Measurements from ENCODE around the gene PSME2. TPM values are rescaled to one million over a fixed set of nuclear protein-coding genes. Genes with fewer than 3 reads are reported as not detected.

Gene PSME2
- total and polyA plus RNA-seq, 9 of the 15 experiments (the other 6 are each of a cell fraction or from before 2014, with no cell fraction given): 111 to 579 (median 159) TPM

Small RNA genes lying within 50 kb of the gene (microRNA-seq; reads per million reads assigned to microRNA genes)
- gene MIR7703 (ENCODE audit: borderline microRNAs expressed): not detected

Small RNA genes lying within 50 kb of the gene (small RNA-seq; reads per million reads assigned to genes)
- gene AL136295.4 (not detected), gene IPO4 (0.22 reads per million), gene IRF9 (not detected), gene RNA5SP383 (3.2 reads per million, percentile 89 among the genes with 10 or more reads in this experiment)

Other genes with a start within 250 kb of the PSME2 start
Only the 7 nearest of the 31 such genes appear.
- 2.2 and 2.4 TPM in 2 replicates for gene NRL, start 31.7 kb downstream of the PSME2 start, total RNA-seq (2014; rRNA removed)
- gene NRL, start 31.7 kb downstream of the PSME2 start, total RNA-seq (2014; rRNA removed; fragmentation: Illumina TruSeq; extraction: Trizol): 0.48 and 0.65 TPM in 2 replicates
- gene NRL, start 31.7 kb downstream of the PSME2 start, total RNA-seq (2015; rRNA removed; fragmentation: Illumina TruSeq; extraction: Trizol): 1.5 and 1.8 TPM in 2 replicates
- 2.4 and 2.7 TPM in 2 replicates for gene NRL, start 31.7 kb downstream of the PSME2 start, total RNA-seq (2021)
- gene NRL, start 31.7 kb downstream of the PSME2 start, polyA plus RNA-seq (2011; rRNA removed): 1.0 and 1.5 TPM in 2 replicates
- 1.0 and 1.5 TPM in 2 replicates for gene NRL, start 31.7 kb downstream of the PSME2 start, polyA plus RNA-seq (2014; fragmentation: Illumina TruSeq; extraction: Trizol)
- under 1 TPM in 1 of 2 experiments, not detected in 1; 0.07 TPM for gene NRL, start 31.7 kb downstream of the PSME2 start, polyA plus RNA-seq (2014; fragmentation: Nextera tagmentation; extraction: Ambion mirVana)
- gene NRL, start 31.7 kb downstream of the PSME2 start, polyA plus RNA-seq (2014; rRNA removed): 1.9 and 2.0 TPM in 2 replicates
- 0.09 TPM in 1 of 2 replicates, not detected in the other for gene FITM1, start 16.0 kb downstream of the PSME2 start, total RNA-seq (2014; rRNA removed)
- gene FITM1, start 16.0 kb downstream of the PSME2 start, total RNA-seq (2014; rRNA removed; fragmentation: Illumina TruSeq; extraction: Trizol): not detected in 2 replicates
- not detected in 2 replicates for gene FITM1, start 16.0 kb downstream of the PSME2 start, total RNA-seq (2015; rRNA removed; fragmentation: Illumina TruSeq; extraction: Trizol)
- gene FITM1, start 16.0 kb downstream of the PSME2 start, total RNA-seq (2021): 0.20 TPM in 1 of 2 replicates, not detected in the other
- gene FITM1, start 16.0 kb downstream of the PSME2 start, polyA plus RNA-seq (2011; rRNA removed): 0.11 TPM in 1 of 2 replicates, not detected in the other
- gene FITM1, start 16.0 kb downstream of the PSME2 start, polyA plus RNA-seq (2014; fragmentation: Illumina TruSeq; extraction: Trizol): not detected in 2 replicates
- not detected for gene FITM1, start 16.0 kb downstream of the PSME2 start, polyA plus RNA-seq (2014; fragmentation: Nextera tagmentation; extraction: Ambion mirVana)
- 0.20 TPM in 1 of 2 replicates, not detected in the other for gene FITM1, start 16.0 kb downstream of the PSME2 start, polyA plus RNA-seq (2014; rRNA removed)
- gene PSME1, start 10.4 kb downstream of the PSME2 start, total RNA-seq (2014; rRNA removed): 63.9 and 70.9 TPM in 2 replicates
- gene PSME1, start 10.4 kb downstream of the PSME2 start, total RNA-seq (2014; rRNA removed; fragmentation: Illumina TruSeq; extraction: Trizol): 67.6 and 69.7 TPM in 2 replicates
- gene PSME1, start 10.4 kb downstream of the PSME2 start, total RNA-seq (2015; rRNA removed; fragmentation: Illumina TruSeq; extraction: Trizol): 71.4 TPM in 2 replicates
- 65.6 and 66.9 TPM in 2 replicates for gene PSME1, start 10.4 kb downstream of the PSME2 start, total RNA-seq (2021)
- gene PSME1, start 10.4 kb downstream of the PSME2 start, polyA plus RNA-seq (2011; rRNA removed): 20.3 and 28.1 TPM in 2 replicates
- 67.5 and 74.0 TPM in 2 replicates for gene PSME1, start 10.4 kb downstream of the PSME2 start, polyA plus RNA-seq (2014; fragmentation: Illumina TruSeq; extraction: Trizol)
- 100 to 1,000 TPM; 163 to 180 TPM for gene PSME1, start 10.4 kb downstream of the PSME2 start, polyA plus RNA-seq (2014; fragmentation: Nextera tagmentation; extraction: Ambion mirVana)
- gene PSME1, start 10.4 kb downstream of the PSME2 start, polyA plus RNA-seq (2014; rRNA removed): 42.4 and 51.2 TPM in 2 replicates
- 13.0 and 15.6 TPM in 2 replicates for gene EMC9, start 5.0 kb downstream of the PSME2 start, total RNA-seq (2014; rRNA removed)
- 4.1 and 5.7 TPM in 2 replicates for gene EMC9, start 5.0 kb downstream of the PSME2 start, total RNA-seq (2014; rRNA removed; fragmentation: Illumina TruSeq; extraction: Trizol)
- 7.8 and 8.9 TPM in 2 replicates for gene EMC9, start 5.0 kb downstream of the PSME2 start, total RNA-seq (2015; rRNA removed; fragmentation: Illumina TruSeq; extraction: Trizol)
- gene EMC9, start 5.0 kb downstream of the PSME2 start, total RNA-seq (2021): 13.2 and 13.3 TPM in 2 replicates
- gene EMC9, start 5.0 kb downstream of the PSME2 start, polyA plus RNA-seq (2011; rRNA removed): 8.1 and 10.0 TPM in 2 replicates
- gene EMC9, start 5.0 kb downstream of the PSME2 start, polyA plus RNA-seq (2014; fragmentation: Illumina TruSeq; extraction: Trizol): 7.3 and 10.0 TPM in 2 replicates
- gene EMC9, start 5.0 kb downstream of the PSME2 start, polyA plus RNA-seq (2014; fragmentation: Nextera tagmentation; extraction: Ambion mirVana): 1 to 10 TPM; 3.1 to 4.5 TPM
- gene EMC9, start 5.0 kb downstream of the PSME2 start, polyA plus RNA-seq (2014; rRNA removed): 12.4 and 13.3 TPM in 2 replicates
- gene RNF31, start 888 bp upstream of the PSME2 start, total RNA-seq (2014; rRNA removed): 35.7 and 42.0 TPM in 2 replicates
- gene RNF31, start 888 bp upstream of the PSME2 start, total RNA-seq (2014; rRNA removed; fragmentation: Illumina TruSeq; extraction: Trizol): 14.2 and 16.4 TPM in 2 replicates
- gene RNF31, start 888 bp upstream of the PSME2 start, total RNA-seq (2015; rRNA removed; fragmentation: Illumina TruSeq; extraction: Trizol): 19.1 and 19.2 TPM in 2 replicates
- 40.4 and 47.6 TPM in 2 replicates for gene RNF31, start 888 bp upstream of the PSME2 start, total RNA-seq (2021)
- gene RNF31, start 888 bp upstream of the PSME2 start, polyA plus RNA-seq (2011; rRNA removed): 10.4 and 10.9 TPM in 2 replicates
- 24.3 and 37.9 TPM in 2 replicates for gene RNF31, start 888 bp upstream of the PSME2 start, polyA plus RNA-seq (2014; fragmentation: Illumina TruSeq; extraction: Trizol)
- gene RNF31, start 888 bp upstream of the PSME2 start, polyA plus RNA-seq (2014; fragmentation: Nextera tagmentation; extraction: Ambion mirVana): 1 to 10 TPM; 3.1 to 6.1 TPM
- 28.8 and 33.2 TPM in 2 replicates for gene RNF31, start 888 bp upstream of the PSME2 start, polyA plus RNA-seq (2014; rRNA removed)
- 4.3 and 10.4 TPM in 2 replicates for gene IRF9, start 14.7 kb upstream of the PSME2 start, total RNA-seq (2014; rRNA removed)
- 5.8 and 9.5 TPM in 2 replicates for gene IRF9, start 14.7 kb upstream of the PSME2 start, total RNA-seq (2014; rRNA removed; fragmentation: Illumina TruSeq; extraction: Trizol)
- 6.1 and 7.1 TPM in 2 replicates for gene IRF9, start 14.7 kb upstream of the PSME2 start, total RNA-seq (2015; rRNA removed; fragmentation: Illumina TruSeq; extraction: Trizol)
- gene IRF9, start 14.7 kb upstream of the PSME2 start, total RNA-seq (2021): 7.8 and 10.7 TPM in 2 replicates
- gene IRF9, start 14.7 kb upstream of the PSME2 start, polyA plus RNA-seq (2011; rRNA removed): 14.8 and 17.9 TPM in 2 replicates
- 7.1 and 7.4 TPM in 2 replicates for gene IRF9, start 14.7 kb upstream of the PSME2 start, polyA plus RNA-seq (2014; fragmentation: Illumina TruSeq; extraction: Trizol)
- 1 to 10 TPM in 1 of 2 experiments, under 1 TPM in 1; 0.79 to 2.7 TPM for gene IRF9, start 14.7 kb upstream of the PSME2 start, polyA plus RNA-seq (2014; fragmentation: Nextera tagmentation; extraction: Ambion mirVana)
- 11.1 and 14.3 TPM in 2 replicates for gene IRF9, start 14.7 kb upstream of the PSME2 start, polyA plus RNA-seq (2014; rRNA removed)
- 0.41 and 0.73 TPM in 2 replicates for gene REC8, start 25.5 kb upstream of the PSME2 start, total RNA-seq (2014; rRNA removed)
- 0.57 and 0.65 TPM in 2 replicates for gene REC8, start 25.5 kb upstream of the PSME2 start, total RNA-seq (2014; rRNA removed; fragmentation: Illumina TruSeq; extraction: Trizol)
- 0.68 and 1.1 TPM in 2 replicates for gene REC8, start 25.5 kb upstream of the PSME2 start, total RNA-seq (2015; rRNA removed; fragmentation: Illumina TruSeq; extraction: Trizol)
- 2.5 and 2.6 TPM in 2 replicates for gene REC8, start 25.5 kb upstream of the PSME2 start, total RNA-seq (2021)
- gene REC8, start 25.5 kb upstream of the PSME2 start, polyA plus RNA-seq (2011; rRNA removed): 1.0 and 1.4 TPM in 2 replicates
- 0.84 and 0.85 TPM in 2 replicates for gene REC8, start 25.5 kb upstream of the PSME2 start, polyA plus RNA-seq (2014; fragmentation: Illumina TruSeq; extraction: Trizol)
- under 1 TPM; 0.11 to 0.28 TPM for gene REC8, start 25.5 kb upstream of the PSME2 start, polyA plus RNA-seq (2014; fragmentation: Nextera tagmentation; extraction: Ambion mirVana)
- 0.97 and 2.5 TPM in 2 replicates for gene REC8, start 25.5 kb upstream of the PSME2 start, polyA plus RNA-seq (2014; rRNA removed)

Measured in K562 (cell line).